Measurements from ENCODE around the gene PIEZO2.

The PIEZO2 gene

GRCh38 chr18:11064106-11064505 is 85.3 kb downstream of the PIEZO2 start:
- DNase-seq, result no peak

- DNase-seq, result no peak
Measured at GRCh38 chr18:11055721-11056120, 93.6 kb downstream of the PIEZO2 start.

- no peak for DNase-seq
Measured at GRCh38 chr18:11054497-11054896, 94.9 kb downstream of the PIEZO2 start.

- DNase-seq, result no peak
Measured at GRCh38 chr18:11053293-11053692, 96.1 kb downstream of the PIEZO2 start.

- no peak for DNase-seq
Measured at GRCh38 chr18:11052800-11053199, 96.6 kb downstream of the PIEZO2 start.

- no peak for DNase-seq
Measured at GRCh38 chr18:11051462-11051861, 97.9 kb downstream of the PIEZO2 start.

GRCh38 chr18:11050966-11051365 is 98.4 kb downstream of the PIEZO2 start:
- no peak for DNase-seq

- no peak for DNase-seq
Measured at GRCh38 chr18:11047817-11048216, 101.6 kb downstream of the PIEZO2 start.

GRCh38 chr18:11047156-11047555 is 102.2 kb downstream of the PIEZO2 start:
- no peak for DNase-seq

- DNase-seq, result no peak
Measured at GRCh38 chr18:11046140-11046539, 103.2 kb downstream of the PIEZO2 start.

- DNase-seq, result no peak
Measured at GRCh38 chr18:11043694-11044093, 105.7 kb downstream of the PIEZO2 start.

GRCh38 chr18:11042247-11042646 is 107.1 kb downstream of the PIEZO2 start:
- DNase-seq, result no peak

GRCh38 chr18:11040823-11041656 is 108.3 kb downstream of the PIEZO2 start:
- no peak for DNase-seq

GRCh38 chr18:11040359-11040758 is 109.0 kb downstream of the PIEZO2 start:
- DNase-seq, result no peak

- no peak for DNase-seq
Measured at GRCh38 chr18:11037533-11038240, 111.7 kb downstream of the PIEZO2 start.

GRCh38 chr18:11035814-11036495 is 113.4 kb downstream of the PIEZO2 start:
- DNase-seq, result no peak

- no peak for DNase-seq
Measured at GRCh38 chr18:11035376-11035775, 114.0 kb downstream of the PIEZO2 start.

GRCh38 chr18:11034884-11035283 is 114.5 kb downstream of the PIEZO2 start:
- DNase-seq, result no peak

- no peak for DNase-seq
Measured at GRCh38 chr18:11033503-11033902, 115.9 kb downstream of the PIEZO2 start.

- DNase-seq, result no peak
Measured at GRCh38 chr18:11031966-11032365, 117.4 kb downstream of the PIEZO2 start.

GRCh38 chr18:11029021-11029420 is 120.3 kb downstream of the PIEZO2 start:
- DNase-seq, result no peak

- no peak for DNase-seq
Measured at GRCh38 chr18:11027862-11028261, 121.5 kb downstream of the PIEZO2 start.

GRCh38 chr18:11025671-11026070 is 123.7 kb downstream of the PIEZO2 start:
- no peak for DNase-seq

All from NCI-H1417 treated with DMSO at 0.1 percent for 48 hours (cell line).